Activated CD4-positive, alpha-beta T cell treated with anti-CD3 and anti-CD28 coated beads for 1 hour (primary cell): ENCODE measurements around the gene MARCHF2.
"Not testable (repeated sequence)": the region's sequence is repeated elsewhere in the genome, so short reads cannot be mapped to it uniquely, and the experiment has no call there.

Experiments
- DNase-seq: peaks from one replicate; pipeline ENCODE4 v3.0.0-alpha.2; 2020

The MARCHF2 gene, protein sequence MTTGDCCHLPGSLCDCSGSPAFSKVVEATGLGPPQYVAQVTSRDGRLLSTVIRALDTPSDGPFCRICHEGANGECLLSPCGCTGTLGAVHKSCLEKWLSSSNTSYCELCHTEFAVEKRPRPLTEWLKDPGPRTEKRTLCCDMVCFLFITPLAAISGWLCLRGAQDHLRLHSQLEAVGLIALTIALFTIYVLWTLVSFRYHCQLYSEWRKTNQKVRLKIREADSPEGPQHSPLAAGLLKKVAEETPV

GRCh38 chr19:8412783-8413628 lies at the start of gene MARCHF2:
Gene MARCHF2, plus strand, starts transcription at chr19:8413305. Its CDS starts 8,536 bp downstream, at chr19:8421841.
- peak; percentile 94 for DNase-seq

DNA sequence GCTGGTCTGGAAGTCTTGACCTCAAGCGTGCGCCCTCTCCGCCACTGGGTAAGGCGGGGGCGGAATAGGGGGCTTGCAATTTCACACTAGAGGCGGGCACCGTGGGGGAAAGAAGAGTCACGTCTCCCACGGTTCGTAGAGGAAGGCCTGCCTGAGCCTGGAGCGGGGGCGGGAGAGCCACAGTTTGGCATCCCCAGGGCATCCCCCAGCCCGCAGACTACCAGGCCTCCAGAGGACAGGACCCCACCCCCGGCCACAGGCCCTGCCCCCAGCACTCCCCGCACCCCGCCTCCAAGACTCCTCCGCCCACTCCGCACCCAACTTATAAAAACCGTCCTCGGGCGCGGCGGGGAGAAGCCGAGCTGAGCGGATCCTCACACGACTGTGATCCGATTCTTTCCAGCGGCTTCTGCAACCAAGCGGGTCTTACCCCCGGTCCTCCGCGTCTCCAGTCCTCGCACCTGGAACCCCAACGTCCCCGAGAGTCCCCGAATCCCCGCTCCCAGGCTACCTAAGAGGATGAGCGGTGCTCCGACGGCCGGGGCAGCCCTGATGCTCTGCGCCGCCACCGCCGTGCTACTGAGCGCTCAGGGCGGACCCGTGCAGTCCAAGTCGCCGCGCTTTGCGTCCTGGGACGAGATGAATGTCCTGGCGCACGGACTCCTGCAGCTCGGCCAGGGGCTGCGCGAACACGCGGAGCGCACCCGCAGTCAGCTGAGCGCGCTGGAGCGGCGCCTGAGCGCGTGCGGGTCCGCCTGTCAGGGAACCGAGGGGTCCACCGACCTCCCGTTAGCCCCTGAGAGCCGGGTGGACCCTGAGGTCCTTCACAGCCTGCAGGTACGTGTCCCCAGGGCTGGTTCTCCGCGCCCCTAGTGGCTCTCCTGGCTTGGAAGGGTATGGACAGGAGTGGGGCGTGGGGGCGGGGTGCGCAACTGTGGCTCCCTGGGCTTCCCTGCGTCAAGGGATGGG lies 49.0 kb upstream of the MARCHF2 start, which contains the start of gene ANGPTL4:
TSS of gene ANGPTL4 (plus strand) at position 353 of the 969 bp plus-strand sequence. CDS start at position 520, 167 bp downstream.
- peak; percentile 22 for DNase-seq

GRCh38 chr19:8366121-8366581 lies 47.0 kb upstream of the MARCHF2 start:
- no peak for DNase-seq

DNA sequence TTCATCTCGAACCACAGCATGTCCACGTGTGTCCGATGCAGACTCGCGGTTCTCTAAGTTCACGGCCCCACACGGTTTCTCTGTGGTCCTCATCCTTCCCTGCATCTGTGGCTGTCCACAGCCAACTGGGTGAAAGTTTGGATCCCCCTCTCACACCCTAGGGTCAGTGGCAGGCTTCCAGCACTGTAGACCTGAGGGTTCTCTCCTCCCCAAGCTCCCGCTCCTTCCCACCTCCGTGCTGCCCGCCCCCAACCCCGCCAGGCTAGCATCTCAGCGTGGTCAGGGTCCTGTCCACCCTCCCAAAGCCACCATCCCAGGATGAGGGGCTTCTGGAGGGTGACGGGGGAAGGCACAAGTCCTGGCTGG lies 46.2 kb upstream of the MARCHF2 start:
- no peak for DNase-seq

GRCh38 chr19:8367327-8368001 lies 45.6 kb upstream of the MARCHF2 start:
- no peak for DNase-seq

DNA sequence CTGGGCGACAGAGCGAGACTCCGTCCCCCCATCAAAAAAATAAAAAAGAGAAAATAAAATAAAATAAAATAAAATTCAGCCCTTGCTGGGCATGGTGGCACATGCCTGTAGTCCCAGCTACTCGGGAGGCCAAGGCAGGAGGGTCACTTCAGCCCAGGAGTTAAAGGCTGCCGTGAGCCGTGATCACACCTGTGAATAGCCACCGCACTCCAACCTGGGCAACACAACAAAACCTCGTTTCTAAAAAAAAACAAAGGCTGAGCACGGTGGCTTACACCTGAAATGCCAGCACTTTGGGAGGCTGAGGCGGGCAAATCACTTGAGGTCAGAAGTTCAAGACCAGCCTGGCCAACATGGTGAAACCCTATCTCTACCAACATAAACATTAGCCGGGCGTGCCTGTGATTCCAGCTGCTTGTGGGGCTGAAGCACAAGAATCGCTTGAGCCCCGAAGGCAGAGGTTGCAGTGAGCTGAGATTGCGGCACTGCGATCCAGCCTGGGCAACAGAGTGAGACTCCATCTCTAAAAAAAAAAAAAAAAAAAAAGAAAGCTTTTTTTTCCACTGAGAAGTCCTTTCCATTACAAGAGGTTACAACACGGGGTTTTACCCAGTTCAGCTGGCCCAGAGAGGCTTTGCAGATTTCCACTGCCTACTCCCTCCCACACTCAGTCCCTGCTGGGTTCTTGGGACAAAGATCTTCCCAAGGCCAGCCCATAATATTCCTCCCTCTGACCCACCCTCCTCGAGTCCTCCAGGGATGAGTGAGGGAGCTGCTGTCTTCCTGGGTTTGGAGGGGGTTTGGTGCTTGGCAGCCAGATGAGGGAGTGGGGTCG lies 42.7 kb upstream of the MARCHF2 start:
- DNase-seq = no peak

DNA sequence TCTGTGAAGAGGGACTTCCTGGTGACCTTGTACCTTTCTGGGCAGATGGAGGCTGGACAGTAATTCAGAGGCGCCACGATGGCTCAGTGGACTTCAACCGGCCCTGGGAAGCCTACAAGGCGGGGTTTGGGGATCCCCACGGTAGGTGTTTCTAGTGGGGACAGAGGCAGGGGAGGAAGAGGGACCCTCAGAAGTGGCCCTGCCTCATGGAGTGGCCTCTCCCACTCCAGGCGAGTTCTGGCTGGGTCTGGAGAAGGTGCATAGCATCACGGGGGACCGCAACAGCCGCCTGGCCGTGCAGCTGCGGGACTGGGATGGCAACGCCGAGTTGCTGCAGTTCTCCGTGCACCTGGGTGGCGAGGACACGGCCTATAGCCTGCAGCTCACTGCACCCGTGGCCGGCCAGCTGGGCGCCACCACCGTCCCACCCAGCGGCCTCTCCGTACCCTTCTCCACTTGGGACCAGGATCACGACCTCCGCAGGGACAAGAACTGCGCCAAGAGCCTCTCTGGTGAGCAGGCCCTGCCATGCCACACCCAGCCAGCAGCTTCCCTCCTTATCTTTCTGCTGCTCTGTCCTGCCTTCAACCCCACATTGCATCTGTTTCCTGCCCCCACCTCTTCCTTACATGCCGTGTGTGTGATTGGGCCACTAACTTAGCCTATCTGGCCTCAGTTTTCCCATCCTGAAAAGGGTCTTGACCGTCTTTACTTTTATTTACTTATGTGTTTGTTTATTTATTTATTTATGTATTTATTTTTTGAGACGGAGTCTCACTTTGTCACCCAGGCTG lies 41.9 kb upstream of the MARCHF2 start:
- DNase-seq = no peak

- no peak for DNase-seq
Observed at GRCh38 chr19:8373867-8374813, 39.0 kb upstream of the MARCHF2 start.

DNA sequence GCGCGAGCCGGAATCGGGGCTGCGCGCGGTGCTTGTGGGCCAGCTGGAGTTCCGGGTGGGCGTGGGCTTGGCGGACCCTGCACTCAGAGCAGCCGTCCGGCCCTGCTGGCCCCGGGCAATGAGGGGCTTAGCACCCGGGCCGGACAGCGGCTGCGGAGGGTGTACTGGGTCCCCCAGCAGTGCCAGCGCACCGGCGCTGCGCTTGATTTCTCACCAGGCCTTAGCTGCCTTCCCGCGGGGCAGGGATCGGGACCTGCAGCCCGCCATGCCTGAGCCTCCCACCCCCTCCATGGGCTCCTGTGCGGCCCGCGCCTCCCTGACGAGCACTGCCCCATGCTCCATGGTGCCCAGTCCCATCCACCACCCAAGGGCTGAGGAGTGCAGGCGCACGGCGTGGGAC lies 37.3 kb upstream of the MARCHF2 start:
- DNase-seq = not testable (repeated sequence)

DNA sequence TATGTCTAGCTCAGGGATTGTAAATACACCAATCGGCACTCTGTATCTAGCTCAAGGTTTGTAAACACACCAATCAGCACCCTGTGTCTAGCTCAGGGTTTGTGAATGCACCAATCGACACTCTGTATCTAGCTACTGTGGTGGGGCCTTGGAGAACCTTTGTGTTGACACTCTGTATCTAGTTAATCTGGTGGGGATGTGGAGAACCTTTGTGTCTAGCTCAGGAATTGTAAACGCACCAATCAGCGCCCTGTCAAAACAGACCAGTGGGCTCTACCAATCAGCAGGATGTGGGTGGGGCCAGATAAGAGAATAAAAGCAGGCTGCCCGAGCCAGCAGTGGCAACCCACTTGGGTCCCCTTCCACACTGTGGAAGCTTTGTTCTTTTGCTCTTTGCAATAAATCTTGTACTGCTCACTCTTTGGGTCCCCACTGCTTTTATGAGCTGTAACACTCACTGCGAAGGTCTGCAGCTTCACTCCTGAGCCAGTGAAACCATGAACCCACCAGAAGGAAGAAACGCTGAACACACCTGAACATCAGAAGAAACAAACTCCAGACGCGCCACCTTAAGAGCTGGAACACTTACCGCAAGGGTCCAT lies 36.6 kb upstream of the MARCHF2 start:
- not testable (repeated sequence) for DNase-seq

DNA sequence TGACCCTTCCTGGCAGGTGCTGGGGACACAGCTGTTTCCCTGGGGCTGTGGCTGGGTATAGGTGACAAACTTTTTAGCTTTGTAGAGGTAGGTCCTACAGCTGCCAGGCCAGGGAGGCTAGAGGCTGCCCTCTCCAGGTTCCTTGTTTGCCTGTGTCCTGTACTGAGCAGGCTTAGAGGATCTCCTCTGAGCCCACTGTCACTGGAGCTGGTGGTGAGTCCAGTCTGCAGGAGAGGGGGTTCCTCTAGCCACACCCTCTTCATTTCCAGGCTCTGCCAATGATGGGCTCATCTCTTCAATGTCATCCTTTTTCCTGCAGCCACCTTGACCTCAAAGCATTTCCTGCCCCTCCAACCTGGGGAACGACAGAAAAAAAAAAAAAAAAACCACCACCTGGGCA lies 35.5 kb upstream of the MARCHF2 start:
- no peak for DNase-seq

DNA sequence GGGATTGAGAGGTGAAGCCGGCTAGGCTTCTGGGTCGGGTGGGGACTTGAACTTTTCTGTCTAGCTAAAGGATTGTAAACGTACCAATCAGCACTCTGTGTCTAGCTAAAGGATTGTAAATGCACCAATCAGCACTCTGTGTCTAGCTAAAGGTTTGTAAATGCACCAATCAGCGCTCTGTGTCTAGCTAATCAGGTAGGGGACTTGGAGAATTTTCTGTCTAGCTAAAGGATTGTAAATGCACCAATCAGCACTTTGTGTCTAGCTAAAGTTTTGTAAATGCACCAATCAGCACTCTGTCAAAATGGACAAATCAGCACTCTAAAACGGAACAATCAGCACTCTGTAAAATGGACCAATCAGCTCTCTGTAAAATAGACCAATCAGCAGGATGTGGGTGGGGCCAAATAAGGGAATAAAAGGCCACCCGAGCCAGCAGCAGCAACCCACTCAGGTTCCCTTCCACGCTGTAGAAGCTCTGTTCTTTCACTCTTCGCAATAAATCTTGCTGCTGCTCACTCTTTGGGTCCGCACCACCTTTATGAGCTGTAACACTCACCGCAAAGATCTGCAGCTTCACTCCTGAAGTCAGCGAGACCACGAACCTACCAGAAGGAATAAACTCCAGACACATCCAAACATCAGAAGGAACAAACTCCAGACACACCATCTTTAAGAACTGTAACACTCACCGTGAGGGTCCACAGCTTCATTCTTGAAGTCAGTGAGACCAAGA lies 33.8 kb upstream of the MARCHF2 start:
- DNase-seq = not testable (repeated sequence)

DNA sequence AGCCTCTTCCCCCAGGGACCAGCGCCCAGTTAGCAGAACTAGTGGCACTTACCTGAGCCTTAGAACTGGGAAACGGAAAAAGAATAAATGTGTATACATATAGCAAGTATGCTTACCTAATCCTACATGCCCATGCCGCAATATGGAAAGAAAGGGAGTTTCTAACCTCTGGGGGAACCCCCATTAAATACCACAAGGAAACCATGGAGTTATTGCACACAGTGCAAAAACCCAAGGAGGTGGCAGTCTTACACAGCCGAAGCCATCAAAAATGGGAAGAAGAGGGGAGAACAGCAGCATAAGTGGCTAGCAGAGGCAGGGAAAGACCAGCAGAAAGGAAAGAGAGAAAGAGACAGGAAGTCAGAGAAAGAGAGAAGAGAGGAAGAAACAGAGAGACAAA lies 28.5 kb upstream of the MARCHF2 start:
- DNase-seq = not testable (repeated sequence)

DNA sequence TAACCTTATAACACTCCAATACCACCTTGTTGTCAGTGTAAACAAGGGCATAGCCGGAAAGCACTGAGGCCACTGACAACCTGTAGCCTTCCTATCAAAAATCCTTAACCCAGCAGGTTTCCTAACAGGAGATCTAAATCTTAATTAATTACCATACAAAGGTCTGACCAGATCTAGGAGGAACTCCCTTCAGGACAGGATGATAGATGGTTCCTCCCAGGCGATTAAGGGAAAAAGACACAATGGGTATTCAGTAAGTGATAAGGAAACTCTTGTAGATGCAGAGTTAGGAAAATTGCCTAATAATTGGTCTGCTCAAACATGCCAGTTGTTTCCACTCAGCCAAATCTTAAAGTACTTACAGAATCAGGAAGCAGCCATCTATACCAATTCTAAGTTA lies 28.0 kb upstream of the MARCHF2 start:
- DNase-seq = not testable (repeated sequence)

DNA sequence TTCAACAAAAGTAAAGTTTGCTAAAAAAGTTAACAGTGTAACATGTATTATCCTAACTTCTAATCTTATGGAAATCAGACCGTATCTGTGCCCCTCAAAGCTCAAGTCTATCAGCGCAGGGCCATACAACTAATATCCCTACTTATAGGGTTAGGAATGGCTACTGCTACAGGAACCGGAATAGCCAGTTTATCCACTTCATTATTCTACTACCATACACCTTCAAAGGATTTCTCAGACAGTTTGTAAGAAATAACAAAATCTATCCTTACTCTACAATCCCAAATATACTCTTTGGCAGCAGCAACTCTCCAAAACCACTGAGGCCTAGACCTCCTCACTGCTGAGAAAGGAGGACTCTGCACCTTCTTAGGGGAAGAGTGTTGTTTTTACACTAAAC lies 27.5 kb upstream of the MARCHF2 start:
- not testable (repeated sequence) for DNase-seq

GRCh38 chr19:8386419-8386818 lies 26.7 kb upstream of the MARCHF2 start:
- DNase-seq = not testable (repeated sequence)

- no peak for DNase-seq
Observed at GRCh38 chr19:8386990-8387389, 26.1 kb upstream of the MARCHF2 start.
